GM12891 (cell line): Measurements from ENCODE around the gene CCDC71.

Experiments used
- POLR2A ChIP-seq: IDR thresholded peaks from 2 replicates; pipeline ENCODE4 v1.6.1; 2011; ENCODE audit warnings: low read depth, low read length, control low read depth
- TAF1 ChIP-seq: IDR thresholded peaks from 2 replicates; pipeline ENCODE4 v1.6.1; 2011; ENCODE audit warnings: low read depth, low read length, control low read depth

GRCh38 chr3:49173116-49173791 is 7.1 kb upstream of the CCDC71 start:
- TF ChIP-seq POLR2A (no peak), TAF1 (no peak)
